Thymus (tissue), 11 donors: ENCODE results near the gene MGLL. TPM values are rescaled to one million over a fixed set of nuclear protein-coding genes. Genes with fewer than 3 reads are reported as not detected.

Experiments
- DNase-seq, 9 donors: peaks; one replicate each; pipeline ENCODE4 v3.0.0-alpha.2; 2013; ENCODE audit warnings: low spot score in 9 of 9, low read depth in 6 of 9, missing footprints in 1 of 9
- H3K27ac ChIP-seq, 2 donors: one replicate each; pipeline ENCODE4 v1.5.1; 2013; ENCODE audit warnings: control low read depth in 1 of 2, low read depth in 1 of 2, low read length in 1 of 2, mild to moderate bottlenecking in 1 of 2, moderate library complexity in 1 of 2
- H3K27me3 ChIP-seq, 2 donors: one replicate each; pipeline ENCODE4 v1.5.1; 2013; ENCODE audit warnings: low read length in 1 of 2; ENCODE audit not compliant: control insufficient read depth in 2 of 2, insufficient read depth in 1 of 2
- H3K36me3 ChIP-seq, 2 donors: one replicate each; pipeline ENCODE4 v1.5.1; 2013; ENCODE audit warnings: low read length in 1 of 2, mild to moderate bottlenecking in 1 of 2, moderate library complexity in 1 of 2; ENCODE audit not compliant: control insufficient read depth in 2 of 2, insufficient read depth in 2 of 2
- H3K4me1 ChIP-seq, 2 donors: one replicate each; pipeline ENCODE4 v1.5.1; 2013; ENCODE audit warnings: low read length in 2 of 2; ENCODE audit not compliant: control insufficient read depth in 2 of 2, insufficient read depth in 2 of 2
- H3K4me3 ChIP-seq, 2 donors: one replicate each; pipeline ENCODE4 v1.5.1; 2013; ENCODE audit warnings: low read length in 2 of 2, control low read depth in 1 of 2, mild to moderate bottlenecking in 1 of 2
- H3K9me3 ChIP-seq, 2 donors: one replicate each; pipeline ENCODE4 v1.5.1; 2013; ENCODE audit warnings: low read length in 1 of 2, mild to moderate bottlenecking in 1 of 2; ENCODE audit not compliant: control insufficient read depth in 2 of 2, insufficient read depth in 1 of 2
- WGBS: extraction: QIAGEN DNeasy Blood & Tissue Kit; methylation state at CpG from one replicate; pipeline ENCODE4 v1.1.7; 2013; 5-methylcytosine and 5-hydroxymethylcytosine counted together
- polyA plus RNA-seq: library from polyadenylated mRNA; stranded (reverse); fragments of 200-250 nt; gene quantifications from one replicate; pipeline ENCODE4 v1.2.3, GENCODE V29; 2013
- total RNA-seq: library from RNA; stranded (reverse); fragments of 120-200 nt; gene quantifications from one replicate; pipeline ENCODE4 v1.2.4, GENCODE V29; 2013
- donor health status: healthy.

The MGLL gene
- total and polyA plus RNA-seq, 2 donors: 5.4 to 15.2 TPM

DNA sequence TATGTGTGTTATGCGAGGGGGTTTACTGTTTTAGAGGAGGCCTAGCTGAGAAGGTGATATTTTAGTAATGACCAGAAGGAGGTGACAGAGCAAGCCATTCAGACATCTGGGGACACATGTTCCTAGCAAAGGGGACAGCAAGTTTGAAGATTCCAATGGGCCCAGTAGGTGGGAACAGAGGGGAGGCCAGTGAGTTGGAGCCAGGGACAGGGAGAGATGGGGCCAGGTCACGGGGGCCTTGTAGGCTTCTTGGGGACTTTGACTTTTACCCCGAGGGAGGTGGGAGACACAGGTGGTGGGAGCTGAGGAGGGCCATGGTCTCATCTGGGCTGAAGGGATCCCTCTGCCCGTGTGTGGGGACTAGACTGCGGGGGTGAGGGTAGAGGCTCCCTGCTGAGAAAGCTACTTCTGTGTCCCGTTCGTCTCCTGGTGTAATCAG is 72.5 kb downstream of the MGLL start:
- peaks cover 19 to 52% of the 10 kb centered on the region in 2 donors for H3K4me1 ChIP-seq
- H3K9me3 ChIP-seq: no peaks in the 10 kb centered on the region
- H3K27ac ChIP-seq: peak overlapping the region in 1 of 2 donors; percentile 38
- H3K4me3 ChIP-seq: no peak overlapping the region
- no peaks in the 10 kb centered on the region for H3K27me3 ChIP-seq
- WGBS: 76% methylated on average over 7 of the region's 7 CpGs
- no peaks in the 10 kb centered on the region for H3K36me3 ChIP-seq
- peak in 1 of 9 donors; percentile 37 for DNase-seq

DNA sequence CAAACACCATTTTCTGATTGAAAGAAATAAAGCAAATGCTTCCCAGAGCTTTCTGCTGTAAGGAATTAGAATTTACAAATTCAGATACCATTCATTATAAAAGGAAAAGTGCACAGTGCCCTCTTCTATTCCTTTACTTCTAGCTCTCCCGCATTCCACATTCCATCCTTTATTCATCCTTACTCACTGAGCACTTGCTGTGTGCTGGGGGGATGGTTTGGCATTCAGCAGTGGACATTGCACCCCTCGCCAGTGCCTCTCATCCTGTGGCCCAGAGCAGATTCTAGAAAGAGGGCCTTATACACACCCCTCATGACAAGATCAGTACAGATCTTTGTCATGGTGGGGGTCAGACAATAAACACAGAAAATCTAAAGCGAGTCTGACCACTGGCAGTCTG is 73.0 kb downstream of the MGLL start:
- H3K9me3 ChIP-seq: no peaks in the 10 kb centered on the region
- H3K27me3 ChIP-seq: no peaks in the 10 kb centered on the region
- H3K4me1 ChIP-seq: peaks cover 15 to 48% of the 10 kb centered on the region in 2 donors
- WGBS: 96% methylated on average over 3 of the region's 3 CpGs
- no peaks in the 10 kb centered on the region for H3K36me3 ChIP-seq
- H3K27ac ChIP-seq: no peak overlapping the region
- no peak for DNase-seq
- no peak overlapping the region for H3K4me3 ChIP-seq

GRCh38 chr3:127748754-127749327 is 73.5 kb downstream of the MGLL start:
- H3K4me1 ChIP-seq: peaks cover 15 to 43% of the 10 kb centered on the region in 2 donors
- no peaks in the 10 kb centered on the region for H3K36me3 ChIP-seq
- no peaks in the 10 kb centered on the region for H3K9me3 ChIP-seq
- no peak overlapping the region for H3K27ac ChIP-seq
- DNase-seq: no peak
- WGBS: 97% methylated on average over 9 of the region's 9 CpGs
- H3K4me3 ChIP-seq: no peak overlapping the region
- no peaks in the 10 kb centered on the region for H3K27me3 ChIP-seq

GRCh38 chr3:127747751-127748521 is 74.4 kb downstream of the MGLL start:
- H3K4me3 ChIP-seq: no peak overlapping the region
- peaks cover 15 to 37% of the 10 kb centered on the region in 2 donors for H3K4me1 ChIP-seq
- H3K27me3 ChIP-seq: no peaks in the 10 kb centered on the region
- no peaks in the 10 kb centered on the region for H3K36me3 ChIP-seq
- H3K9me3 ChIP-seq: no peaks in the 10 kb centered on the region
- no peak overlapping the region for H3K27ac ChIP-seq
- no peak for DNase-seq
- WGBS: 93% methylated on average over 16 of the region's 16 CpGs

- H3K4me1 ChIP-seq: peaks cover 15 to 37% of the 10 kb centered on the region in 2 donors
- no peak overlapping the region for H3K4me3 ChIP-seq
- H3K27ac ChIP-seq: no peak overlapping the region
- no peaks in the 10 kb centered on the region for H3K27me3 ChIP-seq
- H3K36me3 ChIP-seq: no peaks in the 10 kb centered on the region
- no peaks in the 10 kb centered on the region for H3K9me3 ChIP-seq
- DNase-seq: no peak
- 83% methylated on average over 1 of the region's 1 CpG for WGBS
Observed at GRCh38 chr3:127747066-127747465, 75.2 kb downstream of the MGLL start.

GRCh38 chr3:127746400-127747057 is 75.8 kb downstream of the MGLL start:
- no peak overlapping the region for H3K4me3 ChIP-seq
- peaks cover 15 to 37% of the 10 kb centered on the region in 2 donors for H3K4me1 ChIP-seq
- no peaks in the 10 kb centered on the region for H3K36me3 ChIP-seq
- H3K9me3 ChIP-seq: no peaks in the 10 kb centered on the region
- H3K27me3 ChIP-seq: no peaks in the 10 kb centered on the region
- WGBS: 94% methylated on average over 10 of the region's 10 CpGs
- H3K27ac ChIP-seq: no peak overlapping the region
- DNase-seq: no peak

- Histone ChIP-seq H3K4me1 (peaks cover 10 to 30% of the 10 kb centered on the region in 2 donors), H3K9me3 (no peaks in the 10 kb centered on the region), H3K27ac (no peak overlapping the region), H3K27me3 (no peaks in the 10 kb centered on the region), H3K4me3 (no peak overlapping the region), H3K36me3 (no peaks in the 10 kb centered on the region)
- 97% methylated on average over 11 of the region's 11 CpGs for WGBS
- DNase-seq: no peak
Observed at GRCh38 chr3:127745656-127746399, 76.5 kb downstream of the MGLL start.

GRCh38 chr3:127744875-127745274 is 77.4 kb downstream of the MGLL start:
- peaks cover under 1 to 20% of the 10 kb centered on the region in 2 donors for H3K4me1 ChIP-seq
- WGBS: 96% methylated on average over 8 of the region's 8 CpGs
- no peaks in the 10 kb centered on the region for H3K9me3 ChIP-seq
- H3K36me3 ChIP-seq: no peaks in the 10 kb centered on the region
- H3K27ac ChIP-seq: no peak overlapping the region
- H3K27me3 ChIP-seq: no peaks in the 10 kb centered on the region
- no peak for DNase-seq
- no peak overlapping the region for H3K4me3 ChIP-seq
